GM21723 (cell line): ENCODE results near the gene RAB8A.
"Not testable (repeated sequence)": the region's sequence is repeated elsewhere in the genome, so short reads cannot be mapped to it uniquely, and the experiment has no call there.

Source experiments
- ATAC-seq: cut with Tn5 transposase; IDR thresholded peaks from one replicate; pipeline ENCODE4 v1.9.1; 2021; ENCODE audit warnings: mild to moderate bottlenecking, moderate library complexity; ENCODE audit not compliant: unreplicated experiment

The RAB8A gene

GRCh38 chr19:16167055-16167454 lies 55.4 kb downstream of the RAB8A start:
- no peak for ATAC-seq

GRCh38 chr19:16168465-16169081 lies 56.9 kb downstream of the RAB8A start:
- ATAC-seq: no peak

GRCh38 chr19:16170134-16170533 lies 58.4 kb downstream of the RAB8A start:
- no peak for ATAC-seq

- no peak for ATAC-seq
These were observed 64.3 kb downstream of the RAB8A start for GRCh38 chr19:16175954-16176353.

- ATAC-seq: not testable (repeated sequence)
These were observed 67.2 kb downstream of the RAB8A start for GRCh38 chr19:16178866-16179265.

GRCh38 chr19:16180611-16181010 lies 68.9 kb downstream of the RAB8A start:
- ATAC-seq: no peak
